ENCODE results near the gene ZCCHC14. TPM values are rescaled to one million over a fixed set of nuclear protein-coding genes. Genes with fewer than 3 reads are reported as not detected.

ZCCHC14 gene
- total and polyA plus RNA-seq, 2 experiments from 2014 or later: 4.3 to 14.5 TPM

- no peaks in the 10 kb centered on the region for H3K9me2 ChIP-seq (replicated peaks; ENCODE audit: insufficient read depth)
- no peak for TF ChIP-seq EZH2phosphoT487 (IDR thresholded peaks at IDR 0.05; ENCODE audit: low read depth, severe bottlenecking, unreplicated experiment)
- TF ChIP-seq EZH2 (IDR thresholded peaks at IDR 0.05; ENCODE audit: borderline replicate concordance): no peak
- TF ChIP-seq CTCF (IDR thresholded peaks at IDR 0.05; ENCODE audit: poor library complexity): no peak
- WGBS (ENCODE audit: low lambda C conversion rate, missing lambda C conversion rate): 98% methylated on average over 9 of the region's 9 CpGs
- no peak overlapping the region for H2AFZ ChIP-seq
- H3K27me3 ChIP-seq: no peaks in the 10 kb centered on the region
- H3K4me1 ChIP-seq (ENCODE audit: insufficient read depth): peaks cover 5% of the 10 kb centered on the region
- peaks cover 99% of the 10 kb centered on the region for H3K79me2 ChIP-seq
- H3K9me3 ChIP-seq (ENCODE audit: low read depth): no peaks in the 10 kb centered on the region
- H3K4me3 ChIP-seq: no peak overlapping the region
- H3K27ac ChIP-seq: no peak overlapping the region
- DNase-seq (ENCODE audit: low spot score): no peak
- H3K36me3 ChIP-seq (replicated peaks; ENCODE audit: insufficient read depth, low read depth): no peaks in the 10 kb centered on the region
- no peak overlapping the region for H3K4me2 ChIP-seq
- peaks cover 40% of the 10 kb centered on the region for H4K20me1 ChIP-seq (ENCODE audit: insufficient read depth, poor library complexity, severe bottlenecking)
Measured at GRCh38 chr16:87375426-87376135, 117.2 kb downstream of the ZCCHC14 start.

- peaks cover 48% of the 10 kb centered on the region for H4K20me1 ChIP-seq (ENCODE audit: insufficient read depth, poor library complexity, severe bottlenecking)
- H3K4me3 ChIP-seq: no peak overlapping the region
- no peak overlapping the region for H2AFZ ChIP-seq
- no peaks in the 10 kb centered on the region for H3K36me3 ChIP-seq (replicated peaks; ENCODE audit: insufficient read depth, low read depth)
- DNase-seq (ENCODE audit: low spot score): no peak
- no peaks in the 10 kb centered on the region for H3K27me3 ChIP-seq
- H3K9me2 ChIP-seq (replicated peaks; ENCODE audit: insufficient read depth): no peaks in the 10 kb centered on the region
- peaks cover 100% of the 10 kb centered on the region for H3K79me2 ChIP-seq
- TF ChIP-seq EZH2phosphoT487 (IDR thresholded peaks at IDR 0.05; ENCODE audit: low read depth, severe bottlenecking, unreplicated experiment) (no peak), EZH2 (IDR thresholded peaks at IDR 0.05; ENCODE audit: borderline replicate concordance) (no peak), CTCF (IDR thresholded peaks at IDR 0.05; ENCODE audit: poor library complexity) (no peak)
- H3K9me3 ChIP-seq (ENCODE audit: low read depth): no peaks in the 10 kb centered on the region
- H3K4me2 ChIP-seq: no peak overlapping the region
- H3K4me1 ChIP-seq (ENCODE audit: insufficient read depth): no peaks in the 10 kb centered on the region
- no peak overlapping the region for H3K27ac ChIP-seq
- WGBS (ENCODE audit: low lambda C conversion rate, missing lambda C conversion rate): 96% methylated on average over 13 of the region's 13 CpGs
Measured at GRCh38 chr16:87374313-87374712, 118.5 kb downstream of the ZCCHC14 start.

GRCh38 chr16:87372305-87372704 lies 120.5 kb downstream of the ZCCHC14 start:
- no peaks in the 10 kb centered on the region for H3K36me3 ChIP-seq (replicated peaks; ENCODE audit: insufficient read depth, low read depth)

More at GRCh38 chr16:87372305-87372704, 120.5 kb downstream of the ZCCHC14 start:
- no peak for DNase-seq (ENCODE audit: low spot score)
- TF ChIP-seq EZH2 (IDR thresholded peaks at IDR 0.05; ENCODE audit: borderline replicate concordance) (no peak), CTCF (IDR thresholded peaks at IDR 0.05; ENCODE audit: poor library complexity) (no peak), EZH2phosphoT487 (IDR thresholded peaks at IDR 0.05; ENCODE audit: low read depth, severe bottlenecking, unreplicated experiment) (no peak)
- H4K20me1 ChIP-seq (ENCODE audit: insufficient read depth, poor library complexity, severe bottlenecking): peaks cover 52% of the 10 kb centered on the region
- no peaks in the 10 kb centered on the region for H3K9me3 ChIP-seq (ENCODE audit: low read depth)
- no peak overlapping the region for H2AFZ ChIP-seq
- no peaks in the 10 kb centered on the region for H3K27me3 ChIP-seq
- no peaks in the 10 kb centered on the region for H3K4me1 ChIP-seq (ENCODE audit: insufficient read depth)
- H3K4me2 ChIP-seq: no peak overlapping the region
- peaks cover 100% of the 10 kb centered on the region for H3K79me2 ChIP-seq
- no peak overlapping the region for H3K27ac ChIP-seq
- H3K9me2 ChIP-seq (replicated peaks; ENCODE audit: insufficient read depth): no peaks in the 10 kb centered on the region
- WGBS (ENCODE audit: low lambda C conversion rate, missing lambda C conversion rate): 94% methylated on average over 4 of the region's 4 CpGs
- no peak overlapping the region for H3K4me3 ChIP-seq

All from hepatocyte (in vitro differentiated cells).